DND-41 (cell line): Measurements from ENCODE around the gene HSPA1A.
"Not testable (repeated sequence)": the region's sequence is repeated elsewhere in the genome, so short reads cannot be mapped to it uniquely, and the experiment has no call there.

Experiments
- ATAC-seq: fragments of 200-7000 bp; cut with Tn5 transposase; 3 replicates; pipeline ENCODE4 v1.9.1; 2021; ENCODE audit warnings: low read depth; ENCODE audit not compliant: insufficient read depth
- DNase-seq: peaks from one replicate; pipeline ENCODE4 v3.0.0-alpha.2; 2020
- H2AFZ ChIP-seq: 2 replicates; pipeline ENCODE4 v1.6.0; 2012; ENCODE audit warnings: low read depth, low read length
- H3K27ac ChIP-seq: 2 replicates; pipeline ENCODE4 v1.5.1; 2012; ENCODE audit warnings: low read length, inconsistent platforms
- H3K27me3 ChIP-seq: fragments of 200-600 bp; sonication (generic); 2 replicates; pipeline ENCODE4 v1.6.0; 2012; ENCODE audit warnings: low read length, mild to moderate bottlenecking, inconsistent platforms; ENCODE audit not compliant: insufficient read depth, poor library complexity
- H3K36me3 ChIP-seq: 2 replicates; pipeline ENCODE4 v1.5.1; 2012; ENCODE audit warnings: low read length, inconsistent platforms; ENCODE audit not compliant: insufficient read depth
- H3K4me1 ChIP-seq: 2 replicates; pipeline ENCODE4 v1.5.1; 2012; ENCODE audit warnings: mild to moderate bottlenecking, low read length; ENCODE audit not compliant: insufficient read depth
- H3K4me2 ChIP-seq: 2 replicates; pipeline ENCODE4 v1.6.0; 2012; ENCODE audit warnings: mild to moderate bottlenecking, moderate library complexity, low read length, inconsistent platforms; ENCODE audit not compliant: insufficient read depth
- H3K4me3 ChIP-seq, 2 experiments: fragments of 200-600 bp in 1 of 2; shearing (Covaris generic) in 1 of 2; 2 replicates each; pipeline ENCODE4 v1.5.1; 2012 to 2016; ENCODE audit warnings: inconsistent platforms in 2 of 2, low read length in 2 of 2, mild to moderate bottlenecking in 2 of 2, low read depth in 1 of 2, moderate library complexity in 1 of 2
- H3K79me2 ChIP-seq: 2 replicates; pipeline ENCODE4 v1.6.0; 2012; ENCODE audit warnings: low read length, inconsistent platforms; ENCODE audit not compliant: insufficient read depth
- H3K9ac ChIP-seq: 2 replicates; pipeline ENCODE4 v1.6.0; 2012; ENCODE audit warnings: low read depth, mild to moderate bottlenecking, inconsistent platforms, low read length, moderate library complexity
- H3K9me3 ChIP-seq: 2 replicates; pipeline ENCODE4 v1.5.1; 2012; ENCODE audit warnings: low read length, moderate library complexity, mild to moderate bottlenecking, inconsistent platforms; ENCODE audit not compliant: insufficient read depth, severe bottlenecking
- H4K20me1 ChIP-seq: 2 replicates; pipeline ENCODE4 v1.6.0; 2012; ENCODE audit warnings: low read length; ENCODE audit not compliant: insufficient read depth
- CTCF ChIP-seq: IDR thresholded peaks from 2 replicates; pipeline ENCODE4 v1.5.1; 2012; ENCODE audit warnings: borderline replicate concordance, low read length, moderate library complexity, mild to moderate bottlenecking; ENCODE audit not compliant: poor library complexity, severe bottlenecking; ENCODE audit errors: extremely low read depth
- EZH2 ChIP-seq: IDR thresholded peaks from 3 replicates; pipeline ENCODE4 v1.6.1; 2012; ENCODE audit warnings: borderline replicate concordance, low read depth, mild to moderate bottlenecking, moderate library complexity, low read length, inconsistent platforms; ENCODE audit not compliant: severe bottlenecking

The HSPA1A gene

GRCh38 chr6:31806470-31807272 is 8.7 kb upstream of the HSPA1A start, which contains the start of gene LSM2:
Gene LSM2 (minus strand): TSS chr6:31806966. CDS start chr6:31806757, 209 bp downstream.
- TF ChIP-seq CTCF (peak; percentile 43), EZH2 (no peak)
- peak within 1 kb of the TSS; percentile 84 to 91 for H3K4me3 ChIP-seq
- H3K27ac ChIP-seq: peak within 1 kb of the TSS; percentile 92
- H4K20me1 ChIP-seq: no peaks in the 10 kb centered on the region
- no peaks in the 10 kb centered on the region for H3K9me3 ChIP-seq
- H3K4me1 ChIP-seq: peaks cover 39% of the 10 kb centered on the region
- peak within 1 kb of the TSS; percentile 92 for H2AFZ ChIP-seq
- ATAC-seq (peak; percentile 95), DNase-seq (peak; percentile 98)
- H3K36me3 ChIP-seq: peaks cover 21% of the 10 kb centered on the region
- H3K27me3 ChIP-seq: no peaks in the 10 kb centered on the region
- peak within 1 kb of the TSS; percentile 96 for H3K4me2 ChIP-seq
- H3K9ac ChIP-seq: peak within 1 kb of the TSS; percentile 94
- H3K79me2 ChIP-seq: peaks cover 39% of the 10 kb centered on the region

GRCh38 chr6:31808599-31808998 is 6.7 kb upstream of the HSPA1A start:
- H3K4me2 ChIP-seq, H4K20me1 ChIP-seq, H3K27ac ChIP-seq, H3K9me3 ChIP-seq, H3K4me3 ChIP-seq, H2AFZ ChIP-seq, DNase-seq, H3K9ac ChIP-seq, H3K27me3 ChIP-seq, ATAC-seq, H3K36me3 ChIP-seq: not testable (repeated sequence)
- peaks cover 30% of the 10 kb centered on the region for H3K79me2 ChIP-seq
- peaks cover 31% of the 10 kb centered on the region for H3K4me1 ChIP-seq

GRCh38 chr6:31811645-31812044 is 3.7 kb upstream of the HSPA1A start:
- no peak overlapping the region for H2AFZ ChIP-seq
- no peak overlapping the region for H3K27ac ChIP-seq
- H4K20me1 ChIP-seq: no peaks in the 10 kb centered on the region
- no peak overlapping the region for H3K4me2 ChIP-seq
- no peak overlapping the region for H3K4me3 ChIP-seq
- H3K9ac ChIP-seq: no peak overlapping the region
- TF ChIP-seq EZH2 (no peak), CTCF (no peak)
- peaks cover under 1% of the 10 kb centered on the region for H3K79me2 ChIP-seq
- peaks cover 8% of the 10 kb centered on the region for H3K4me1 ChIP-seq
- no peak for DNase-seq
- no peaks in the 10 kb centered on the region for H3K36me3 ChIP-seq
- H3K9me3 ChIP-seq: no peaks in the 10 kb centered on the region
- H3K27me3 ChIP-seq: no peaks in the 10 kb centered on the region
- no peak for ATAC-seq

- DNase-seq (no peak), ATAC-seq (no peak)
- H3K9me3 ChIP-seq: no peaks in the 10 kb centered on the region
- H3K4me2 ChIP-seq: no peak overlapping the region
- H3K4me3 ChIP-seq: no peak overlapping the region
- H3K27ac ChIP-seq: no peak overlapping the region
- no peak overlapping the region for H2AFZ ChIP-seq
- no peak overlapping the region for H3K9ac ChIP-seq
- H3K27me3 ChIP-seq: no peaks in the 10 kb centered on the region
- TF ChIP-seq CTCF: no peak
- TF ChIP-seq EZH2: no peak
- no peaks in the 10 kb centered on the region for H4K20me1 ChIP-seq
- no peaks in the 10 kb centered on the region for H3K79me2 ChIP-seq
- no peaks in the 10 kb centered on the region for H3K36me3 ChIP-seq
- no peaks in the 10 kb centered on the region for H3K4me1 ChIP-seq
Observed at GRCh38 chr6:31813465-31813849, 1.9 kb upstream of the HSPA1A start.
